Bone marrow (tissue), 2 donors: ENCODE measurements around the gene DNAJB14.

ENCODE experiments used
- DNase-seq, 2 donors: peaks; one replicate each; lab custom pipeline; 2025; lab: John Stamatoyannopoulos, UW

The DNAJB14 gene

GRCh38 chr4:99943904-99944437 is 2.4 kb downstream of the DNAJB14 start:
- DNase-seq = no peak

- DNase-seq = no peak
Observed at GRCh38 chr4:99938243-99938753, 8.1 kb downstream of the DNAJB14 start.

- no peak for DNase-seq
Observed at GRCh38 chr4:99934891-99935290, 11.5 kb downstream of the DNAJB14 start.

- DNase-seq = no peak
Observed at GRCh38 chr4:99927566-99927965, 18.9 kb downstream of the DNAJB14 start.

GRCh38 chr4:99921174-99921573 is 25.2 kb downstream of the DNAJB14 start:
- no peak for DNase-seq

- DNase-seq = no peak
Observed at GRCh38 chr4:99918656-99919055, 27.8 kb downstream of the DNAJB14 start.

- DNase-seq = no peak
Observed at GRCh38 chr4:99917575-99917974, 28.8 kb downstream of the DNAJB14 start.

GRCh38 chr4:99915449-99915848 is 31.0 kb downstream of the DNAJB14 start:
- DNase-seq = no peak

- no peak for DNase-seq
Observed at GRCh38 chr4:99894998-99895397, 51.4 kb downstream of the DNAJB14 start.

- DNase-seq = peak; percentile 64 to 87
Observed at GRCh38 chr4:99894161-99894997, 52.0 kb downstream of the DNAJB14 start, which contains the start of gene LAMTOR3. LAMTOR3 (minus strand) TSS chr4:99894427; CDS start chr4:99893963, 464 bp downstream.

- no peak for DNase-seq
Observed at GRCh38 chr4:99893839-99894160, 52.6 kb downstream of the DNAJB14 start.

- no peak for DNase-seq
Observed at GRCh38 chr4:99893029-99893428, 53.4 kb downstream of the DNAJB14 start.

- DNase-seq = no peak
Observed at GRCh38 chr4:99891351-99891750, 55.1 kb downstream of the DNAJB14 start.

GRCh38 chr4:99887837-99888236 is 58.6 kb downstream of the DNAJB14 start:
- no peak for DNase-seq

- no peak for DNase-seq
Observed at GRCh38 chr4:99886146-99886545, 60.3 kb downstream of the DNAJB14 start.

GRCh38 chr4:99885687-99886086 is 60.7 kb downstream of the DNAJB14 start:
- no peak for DNase-seq

GRCh38 chr4:99885063-99885664 is 61.3 kb downstream of the DNAJB14 start:
- peak in 1 of 2 donors; percentile 47 for DNase-seq

GRCh38 chr4:99879458-99879857 is 67.0 kb downstream of the DNAJB14 start:
- DNase-seq = no peak

GRCh38 chr4:99878604-99879003 is 67.8 kb downstream of the DNAJB14 start:
- DNase-seq = no peak

- DNase-seq = no peak
Observed at GRCh38 chr4:99876946-99877345, 69.5 kb downstream of the DNAJB14 start.

- no peak for DNase-seq
Observed at GRCh38 chr4:99875071-99875470, 71.3 kb downstream of the DNAJB14 start.

GRCh38 chr4:99872570-99872969 is 73.8 kb downstream of the DNAJB14 start:
- DNase-seq = no peak

GRCh38 chr4:99868126-99868596 is 78.3 kb downstream of the DNAJB14 start:
- DNase-seq = no peak
